Activated CD4-positive, alpha-beta T cell treated with anti-CD3 and anti-CD28 coated beads, Interleukin-2, Interleukin-6, amounts not matched to agents 100 ng/mL and 50 ng/mL, durations not matched to agents 16 hours and 8 hours (primary cell): ENCODE results near the gene GPR141.

Experiments
- DNase-seq: peaks from one replicate; pipeline ENCODE4 v3.0.0-alpha.2; 2020

The GPR141 gene, protein sequence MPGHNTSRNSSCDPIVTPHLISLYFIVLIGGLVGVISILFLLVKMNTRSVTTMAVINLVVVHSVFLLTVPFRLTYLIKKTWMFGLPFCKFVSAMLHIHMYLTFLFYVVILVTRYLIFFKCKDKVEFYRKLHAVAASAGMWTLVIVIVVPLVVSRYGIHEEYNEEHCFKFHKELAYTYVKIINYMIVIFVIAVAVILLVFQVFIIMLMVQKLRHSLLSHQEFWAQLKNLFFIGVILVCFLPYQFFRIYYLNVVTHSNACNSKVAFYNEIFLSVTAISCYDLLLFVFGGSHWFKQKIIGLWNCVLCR

GRCh38 chr7:37683246-37684120 lies at the start of gene GPR141:
Gene GPR141 (plus strand): TSS chr7:37683766. CDS start chr7:37740394, 56,628 bp downstream.
- no peak for DNase-seq

DNA sequence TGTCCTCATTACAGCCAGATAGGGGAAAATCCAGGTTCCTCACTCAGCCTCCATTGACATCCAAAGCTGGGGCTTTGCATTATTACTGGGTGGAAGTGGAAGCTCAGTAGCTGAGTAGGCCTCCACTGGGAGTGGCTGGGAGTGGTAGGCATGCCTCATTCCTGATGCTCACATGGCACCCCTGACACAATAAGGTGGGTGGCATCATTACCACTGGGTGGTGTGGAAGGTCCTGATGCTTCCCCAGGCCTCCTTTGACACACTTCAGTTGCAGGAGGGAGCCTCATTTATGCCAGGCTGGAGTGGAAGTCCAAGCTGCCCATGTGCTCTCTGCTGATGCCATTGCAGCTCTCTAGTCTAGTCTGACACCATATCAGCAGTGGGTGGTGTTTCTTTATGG lies 48.2 kb upstream of the GPR141 start:
- no peak for DNase-seq

GRCh38 chr7:37642028-37642540 lies 41.5 kb upstream of the GPR141 start:
- no peak for DNase-seq

- DNase-seq, result no peak
Observed at GRCh38 chr7:37643876-37644275, 39.7 kb upstream of the GPR141 start.

DNA sequence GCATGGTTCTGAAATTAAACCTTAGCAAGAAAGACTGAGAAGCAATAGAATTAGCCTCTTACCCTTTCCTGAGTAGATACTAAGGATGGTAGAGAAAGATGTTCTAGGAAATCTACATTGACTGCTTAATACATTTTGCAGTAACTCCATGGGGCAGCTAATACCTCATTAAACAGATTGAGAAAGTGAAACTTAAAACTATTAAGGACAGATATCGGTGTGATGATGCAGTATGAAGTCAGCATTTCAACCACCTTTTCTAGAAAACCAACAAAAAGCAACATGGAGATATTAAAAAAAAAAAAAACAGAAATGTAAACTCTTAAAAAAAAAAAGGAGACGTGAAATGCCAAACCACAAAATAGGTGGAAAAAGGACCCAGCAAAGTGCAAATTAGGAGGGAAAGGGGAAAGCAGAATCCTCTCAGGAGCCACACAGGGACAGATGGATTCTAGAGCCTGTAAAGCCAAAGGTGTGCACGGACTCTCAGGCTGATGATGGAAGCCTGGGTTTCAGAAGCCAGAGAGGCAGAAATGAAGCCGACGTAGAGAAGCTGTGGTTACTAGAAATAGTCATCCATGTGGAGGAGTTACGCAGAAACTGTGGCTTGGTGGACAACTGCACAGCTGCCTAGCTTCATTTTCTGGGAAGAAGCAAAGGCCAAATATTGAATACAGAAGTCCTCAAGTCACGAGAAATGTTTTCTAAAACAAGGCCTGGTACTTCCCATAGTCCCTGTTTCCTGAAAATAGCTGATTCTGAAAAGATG lies 38.1 kb upstream of the GPR141 start:
- no peak for DNase-seq

DNA sequence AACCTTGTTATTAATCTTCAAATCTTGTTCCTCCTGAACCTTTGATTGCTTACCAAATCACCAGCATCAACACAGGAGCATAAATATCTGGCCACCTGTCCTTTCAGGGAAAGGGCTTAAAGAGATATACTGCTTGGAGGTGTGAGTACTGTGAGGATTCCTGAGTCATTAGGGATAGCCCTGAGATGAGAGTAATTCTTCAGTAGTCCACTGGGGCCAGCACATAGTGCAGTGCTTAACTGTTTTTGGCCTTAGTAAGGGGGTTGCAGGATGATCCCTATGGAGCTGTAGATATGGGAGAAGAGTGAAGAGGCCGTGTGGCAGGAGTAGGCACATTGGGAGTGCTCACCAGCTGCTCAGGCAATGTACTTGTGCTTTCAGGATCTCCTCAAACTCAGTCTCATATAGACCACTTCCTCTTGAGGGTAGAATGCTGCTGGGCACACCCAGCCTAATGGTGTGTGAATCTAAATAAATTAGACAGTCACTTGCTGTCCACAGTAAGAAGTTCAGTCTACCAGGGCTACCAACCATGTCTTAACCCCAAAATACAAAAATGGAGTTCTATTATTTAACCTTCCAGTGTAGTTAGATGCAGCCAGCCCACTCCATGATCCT lies 26.5 kb upstream of the GPR141 start:
- DNase-seq, result no peak

GRCh38 chr7:37657816-37658215 lies 25.8 kb upstream of the GPR141 start:
- no peak for DNase-seq

DNA sequence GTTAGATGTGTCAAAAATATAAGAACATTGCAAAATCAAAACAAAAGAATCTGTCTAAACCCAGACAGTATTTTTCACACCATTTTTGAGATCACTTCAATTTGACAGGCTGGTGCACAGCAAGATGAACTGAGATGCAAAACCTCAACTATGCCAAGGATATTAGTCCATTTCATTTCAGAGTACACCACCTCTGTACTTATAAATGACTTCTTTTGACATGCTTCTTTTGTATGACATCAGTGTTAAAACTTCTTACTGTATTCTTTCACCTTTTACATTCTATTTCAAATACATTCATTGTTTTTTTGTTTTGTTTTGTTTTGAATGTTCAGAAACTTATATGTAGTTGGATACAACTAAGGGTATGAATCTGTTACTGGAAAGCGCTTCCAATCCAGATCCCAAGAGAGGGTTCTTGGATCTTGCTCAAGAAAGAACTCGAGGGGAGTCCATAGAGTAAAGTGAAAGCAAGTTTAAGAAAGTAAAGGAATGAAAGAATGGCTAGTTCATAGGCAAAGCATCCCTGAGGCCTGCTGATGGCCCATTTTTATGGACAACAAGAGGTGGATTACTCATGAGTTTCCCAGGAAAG lies 23.5 kb upstream of the GPR141 start:
- no peak for DNase-seq

DNA sequence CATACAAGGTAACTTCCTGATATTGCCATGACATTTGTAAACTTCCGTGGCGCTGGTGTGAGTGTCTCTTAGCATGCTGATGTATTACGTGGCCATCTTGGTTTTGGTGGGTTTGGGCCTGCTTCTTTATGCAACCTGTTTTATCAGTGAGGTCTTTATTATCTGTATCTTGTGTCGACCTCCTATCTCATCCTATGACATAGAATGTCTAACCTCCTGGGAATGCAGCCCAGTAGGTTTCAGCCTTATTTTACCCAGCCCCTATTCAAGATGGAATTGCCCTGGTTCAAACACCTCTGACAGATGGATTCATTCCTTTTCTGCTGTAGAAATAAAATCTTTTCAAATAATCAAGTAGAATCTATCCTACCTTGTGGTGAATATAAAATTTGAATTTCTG lies 23.0 kb upstream of the GPR141 start:
- no peak for DNase-seq

- no peak for DNase-seq
Observed at GRCh38 chr7:37663693-37664092, 19.9 kb upstream of the GPR141 start.

DNA sequence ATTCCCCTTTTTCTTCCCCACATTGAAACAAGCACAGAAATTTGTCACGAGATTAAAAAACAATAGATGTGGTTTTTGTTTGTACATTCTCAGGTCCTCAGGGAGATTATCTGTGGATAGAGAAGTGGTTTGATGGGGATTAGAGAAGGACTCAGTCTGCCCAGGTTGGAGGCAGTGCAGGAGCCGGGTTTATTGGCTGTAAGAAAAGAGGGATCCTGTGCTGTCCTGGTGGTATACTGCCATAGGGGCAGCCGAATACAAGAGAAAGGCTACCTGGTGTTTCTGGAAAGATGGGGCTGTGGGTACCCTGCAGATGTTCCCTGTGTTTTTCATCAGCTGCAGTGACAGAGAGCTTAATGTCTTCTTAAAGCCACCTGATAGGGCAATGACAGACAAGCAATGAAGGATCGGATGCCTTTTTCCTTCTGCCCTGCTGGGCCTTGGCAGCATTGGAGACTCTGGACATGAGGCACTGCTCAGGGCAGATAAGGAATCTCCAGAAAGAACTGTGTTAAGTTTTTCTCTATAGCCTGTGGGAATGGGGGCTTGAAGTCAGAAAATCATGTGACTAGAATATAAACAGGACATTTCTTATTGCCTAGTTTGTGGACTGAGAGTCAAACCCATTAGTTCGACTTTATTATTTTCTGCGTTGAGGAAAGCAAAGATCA lies 18.1 kb upstream of the GPR141 start:
- no peak for DNase-seq

GRCh38 chr7:37666026-37666799 lies 17.4 kb upstream of the GPR141 start:
- DNase-seq, result no peak

DNA sequence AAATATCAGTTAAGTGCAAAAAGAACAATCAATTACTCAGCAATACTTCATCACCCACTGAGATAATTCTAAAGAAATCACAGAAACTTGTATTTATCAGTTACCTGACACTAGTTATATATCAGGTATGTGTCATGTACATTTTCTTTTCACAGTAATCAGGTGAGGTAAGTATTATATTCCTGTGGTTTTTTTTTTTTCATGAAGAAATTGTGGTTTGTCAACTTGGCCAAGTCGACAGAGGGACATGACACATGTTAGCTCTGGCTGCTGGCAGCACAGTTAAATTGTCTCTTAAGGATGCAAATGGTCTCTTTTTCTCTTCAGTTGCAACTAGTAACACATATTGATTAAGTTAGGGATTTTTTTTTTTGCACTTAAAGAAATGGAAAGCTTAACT lies 13.7 kb upstream of the GPR141 start:
- DNase-seq, result no peak

GRCh38 chr7:37670436-37670835 lies 13.1 kb upstream of the GPR141 start:
- DNase-seq, result no peak

DNA sequence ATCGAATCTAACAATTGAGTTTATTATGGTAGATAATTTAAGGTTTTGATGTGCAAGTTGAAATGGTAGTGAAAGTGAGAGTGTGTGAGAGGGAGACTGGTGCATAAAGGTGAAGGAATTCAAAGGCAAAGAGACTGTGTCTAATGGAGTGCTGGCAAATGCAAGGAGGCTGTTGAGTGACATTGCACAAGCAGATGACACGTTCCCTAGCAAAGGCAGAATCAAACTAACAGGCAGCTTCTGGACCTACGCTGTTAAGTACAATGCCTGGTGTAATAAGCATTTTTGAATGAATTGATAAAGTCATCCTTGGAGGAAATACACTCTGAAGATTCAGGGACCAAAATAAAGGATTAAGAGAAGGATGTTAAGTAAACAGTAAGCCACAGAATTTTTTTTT lies 11.7 kb upstream of the GPR141 start:
- DNase-seq, result no peak

DNA sequence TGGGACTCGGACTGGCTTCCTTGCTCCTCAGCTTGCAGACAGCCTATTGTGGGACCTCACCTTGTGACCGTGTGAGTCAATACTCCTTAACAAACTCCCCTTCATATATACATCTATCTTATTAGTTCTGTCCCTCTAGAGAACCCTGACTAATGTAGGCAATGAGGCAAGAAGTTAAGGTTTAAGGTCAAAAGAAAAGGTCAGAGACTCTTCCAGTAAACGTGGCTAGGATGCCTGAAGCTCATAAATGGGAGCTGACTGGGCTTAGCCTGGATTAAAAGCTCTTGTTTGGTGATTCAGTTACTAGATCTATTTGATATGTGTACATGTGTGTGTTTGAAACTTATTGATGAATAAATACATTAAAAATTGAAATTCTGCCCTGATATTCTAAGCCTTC lies 10.6 kb upstream of the GPR141 start:
- DNase-seq, result no peak

DNA sequence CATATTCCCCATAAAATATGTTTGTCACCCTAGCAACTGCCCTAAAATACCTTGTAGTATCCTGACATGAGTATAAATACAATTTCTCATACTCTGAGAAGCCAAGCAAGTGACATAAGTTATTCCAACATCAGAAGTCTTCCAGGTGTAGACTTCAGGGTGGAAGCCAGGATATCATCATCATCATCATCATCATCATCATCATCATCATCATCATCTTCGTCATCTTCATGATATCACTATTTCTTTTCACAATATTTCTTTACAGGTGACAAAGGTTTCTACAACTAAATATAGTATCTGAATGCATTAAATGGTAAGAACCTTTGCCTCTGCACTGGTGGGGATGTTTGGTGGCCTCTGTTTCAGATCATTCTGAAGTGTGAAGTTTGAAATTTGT lies 10.0 kb upstream of the GPR141 start:
- DNase-seq, result no peak

DNA sequence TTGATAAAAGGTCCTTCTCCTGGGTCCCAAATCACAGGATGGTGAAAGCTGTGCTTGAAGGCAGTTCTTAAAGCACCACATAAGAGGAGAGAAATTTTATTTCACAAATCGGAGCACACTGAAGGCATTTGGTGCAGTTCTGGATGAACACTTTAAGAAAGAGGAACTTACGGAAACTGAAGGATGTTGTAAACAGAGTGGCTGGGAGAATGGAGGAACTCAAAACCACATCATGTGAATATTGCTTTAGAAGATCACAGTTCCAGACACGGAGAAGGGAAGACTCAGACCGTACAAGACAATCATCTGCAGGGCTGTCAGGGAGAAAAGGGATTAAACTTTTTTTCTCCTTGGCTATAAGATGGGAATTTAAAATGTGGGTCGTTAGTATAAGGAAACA lies 9.0 kb upstream of the GPR141 start:
- no peak for DNase-seq

- DNase-seq, result no peak
Observed at GRCh38 chr7:37675749-37676148, 7.8 kb upstream of the GPR141 start.

DNA sequence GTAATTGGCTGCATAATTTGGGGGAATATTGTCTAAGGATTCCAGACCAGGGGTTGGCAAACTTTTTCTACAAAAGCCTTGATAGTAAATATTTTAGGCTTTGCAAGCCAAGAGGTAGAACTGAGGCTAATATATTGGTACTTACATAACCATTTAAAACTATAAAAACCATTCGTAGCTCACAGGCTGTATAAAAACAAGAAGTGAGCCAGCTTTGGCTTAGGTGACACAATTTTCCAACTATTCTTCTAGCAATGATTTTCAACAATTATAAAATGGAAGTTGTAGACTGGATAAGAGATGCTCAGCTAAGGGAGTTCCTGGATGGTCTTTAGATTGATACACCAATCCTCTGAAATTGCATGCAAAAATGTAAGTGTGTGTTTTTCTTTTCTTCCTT lies 1.4 kb downstream of the GPR141 start:
- DNase-seq, result no peak
